IPS DF 6.9 (cell line): Measurements from ENCODE around the gene WDR86.

Experiments used
- DNase-seq: peaks from one replicate; pipeline ENCODE4 v3.0.0-alpha.2; 2013; ENCODE audit warnings: low read depth, low spot score
- H3K27ac ChIP-seq: one replicate; pipeline ENCODE4 v1.5.1; 2013; ENCODE audit warnings: low read length, control low read depth
- H3K27me3 ChIP-seq: 2 replicates; pipeline ENCODE4 v1.6.1; 2013; ENCODE audit warnings: mild to moderate bottlenecking, low read length; ENCODE audit not compliant: control insufficient read depth, insufficient read depth
- H3K36me3 ChIP-seq: 2 replicates; pipeline ENCODE4 v1.6.1; 2013; ENCODE audit warnings: low read length; ENCODE audit not compliant: control insufficient read depth, insufficient read depth
- H3K4me1 ChIP-seq: 2 replicates; pipeline ENCODE4 v1.6.1; 2013; ENCODE audit warnings: low read length; ENCODE audit not compliant: control insufficient read depth, insufficient read depth
- H3K4me3 ChIP-seq: 2 replicates; pipeline ENCODE4 v1.5.1; 2013; ENCODE audit warnings: mild to moderate bottlenecking, low read length
- H3K9me3 ChIP-seq: 2 replicates; pipeline ENCODE4 v1.6.1; 2013; ENCODE audit warnings: low read length, inconsistent platforms; ENCODE audit not compliant: control insufficient read depth, insufficient read depth
- WGBS: extraction: QIAGEN DNeasy Blood & Tissue Kit; methylation state at CpG from one replicate; pipeline ENCODE4 v1.1.7; 2013; ENCODE audit warnings: mixed read lengths, missing lambda C conversion rate; ENCODE audit not compliant: insufficient read length, insufficient coverage; 5-methylcytosine and 5-hydroxymethylcytosine counted together

The WDR86 gene

DNA sequence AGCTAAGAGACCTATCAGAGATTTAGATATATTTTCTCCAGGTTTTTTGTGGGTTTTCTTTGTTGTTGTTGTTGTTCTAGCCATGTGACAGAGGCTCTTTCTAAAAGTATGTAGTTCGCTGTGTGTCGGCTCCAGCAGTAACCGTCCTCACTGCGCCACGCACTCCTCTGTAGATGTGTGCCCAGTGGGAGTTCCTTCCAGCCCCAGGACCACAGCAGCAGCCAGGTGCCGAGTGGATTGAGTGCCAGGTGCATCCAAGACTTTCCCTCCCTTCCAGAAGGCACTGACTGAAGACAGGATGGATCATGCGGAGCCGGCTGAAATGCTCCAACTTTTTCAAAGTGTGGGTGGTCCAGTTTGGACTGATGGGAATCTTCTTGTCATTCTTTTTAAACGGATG, 31.8 kb downstream of the WDR86 start:
- Histone ChIP-seq H3K36me3 (0 out of 2 replicates have a peak, but pooled peaks cover 9% of the 10 kb centered on the region), H3K27me3 (peaks cover 5% of the 10 kb centered on the region; the same call in 1 of the 2 replicates), H3K27ac (no peak overlapping the region), H3K4me3 (no peak overlapping the region), H3K4me1 (peaks cover 2% of the 10 kb centered on the region; the same call in 1 of the 2 replicates), H3K9me3 (no peaks in the 10 kb centered on the region)
- no CpG with 5 or more reads among the region's 9 CpGs for WGBS
- no peak for DNase-seq

DNA sequence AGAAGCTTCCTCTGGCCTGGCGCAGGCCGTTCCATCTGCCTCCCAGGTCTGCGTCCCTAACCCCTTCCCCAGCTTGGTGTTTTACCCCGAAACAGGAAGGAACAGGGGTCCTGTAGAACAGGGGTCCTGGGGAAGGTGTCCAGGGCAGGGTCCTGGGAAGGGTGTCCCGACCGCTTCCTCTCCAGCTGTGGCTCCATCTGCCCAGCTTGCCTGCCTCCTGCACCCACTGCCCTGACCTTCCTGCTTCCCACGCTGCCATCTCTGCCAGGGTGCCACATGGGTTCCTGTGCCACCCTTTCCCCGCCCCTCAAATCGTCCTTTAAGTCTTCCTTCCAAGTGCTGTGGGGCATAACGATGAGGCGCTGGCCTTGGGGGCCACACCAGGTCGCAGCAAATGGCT, 32.4 kb downstream of the WDR86 start:
- no CpG with 5 or more reads among the region's 12 CpGs for WGBS
- Histone ChIP-seq H3K27me3 (peaks cover 2% of the 10 kb centered on the region; the same call in 1 of the 2 replicates), H3K36me3 (0 out of 2 replicates have a peak, but pooled peaks cover 9% of the 10 kb centered on the region), H3K27ac (no peak overlapping the region), H3K4me1 (peaks cover 5% of the 10 kb centered on the region), H3K4me3 (no peak overlapping the region), H3K9me3 (no peaks in the 10 kb centered on the region)
- no peak for DNase-seq

DNA sequence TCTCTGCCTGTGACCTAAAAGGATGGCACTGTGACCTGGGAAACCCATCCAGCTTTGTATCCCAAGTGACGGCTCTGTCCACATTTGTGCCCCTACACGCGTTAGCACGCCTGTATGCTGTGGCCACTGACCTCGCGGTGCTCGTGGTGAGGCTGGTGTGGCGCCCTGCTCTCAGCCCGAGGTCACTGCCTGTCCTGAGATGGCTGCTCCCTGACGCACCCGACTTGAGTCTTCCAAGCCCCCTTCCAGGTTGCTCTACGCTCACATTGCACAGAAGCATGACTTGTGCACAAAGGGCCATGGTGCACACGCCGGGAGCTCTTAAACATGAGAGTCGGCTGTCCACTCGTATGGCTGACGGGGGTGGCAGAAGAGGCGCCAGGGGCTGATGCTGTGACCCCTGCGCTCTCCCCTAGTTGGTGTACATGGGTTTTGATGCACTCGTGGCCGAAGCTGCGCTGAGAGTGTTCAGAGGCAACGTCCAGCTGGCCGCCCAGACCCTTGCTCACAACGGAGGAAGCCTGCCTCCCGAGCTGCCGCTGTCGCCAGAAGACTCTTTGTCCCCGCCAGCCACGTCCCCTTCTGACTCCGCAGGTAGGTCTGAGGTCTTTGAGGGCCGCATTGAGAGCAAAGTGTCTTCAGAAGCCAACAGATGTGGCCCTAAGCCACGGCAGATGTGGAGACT, 33.5 kb downstream of the WDR86 start:
- no peak overlapping the region for H3K27ac ChIP-seq
- DNase-seq, result no peak
- H3K9me3 ChIP-seq, result no peaks in the 10 kb centered on the region
- no peak overlapping the region for H3K4me3 ChIP-seq
- H3K4me1 ChIP-seq, result peaks cover 5% of the 10 kb centered on the region
- H3K27me3 ChIP-seq, result no peaks in the 10 kb centered on the region
- no CpG with 5 or more reads among the region's 33 CpGs for WGBS
- 0 out of 2 replicates have a peak, but pooled peaks cover 9% of the 10 kb centered on the region for H3K36me3 ChIP-seq

DNA sequence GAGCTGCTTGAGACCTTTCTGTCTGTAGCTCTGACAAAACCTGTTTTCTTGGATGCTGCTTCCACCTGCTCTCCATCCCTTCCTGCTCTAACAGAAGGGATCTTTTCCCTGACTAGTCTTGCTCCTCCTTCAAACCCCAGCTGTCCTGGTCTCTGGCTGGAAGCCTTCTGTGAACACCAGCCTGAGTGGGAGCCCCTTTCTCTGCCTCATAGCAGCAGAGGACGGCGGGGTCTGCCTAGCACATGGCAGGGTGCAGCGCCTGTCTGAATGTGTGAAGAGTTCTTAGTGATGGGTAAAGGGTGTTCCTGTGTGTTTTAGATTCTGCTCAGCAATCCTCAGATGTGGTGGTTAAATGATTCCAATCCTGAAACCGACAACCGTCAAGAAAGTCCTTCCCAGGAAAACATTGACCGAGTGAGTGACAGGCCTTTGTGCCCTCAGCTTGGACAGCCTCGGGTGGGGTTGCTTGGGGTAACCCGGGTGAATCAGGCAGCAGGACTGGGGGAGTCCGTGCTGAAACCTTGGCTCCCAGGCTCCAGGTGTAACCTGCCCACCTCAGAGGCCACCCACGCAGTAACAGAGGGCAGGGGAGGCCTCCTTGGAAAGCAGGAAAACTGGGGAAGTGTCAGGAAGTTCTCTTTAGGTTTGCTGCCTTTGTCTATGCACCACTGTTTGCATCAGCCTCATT, 34.2 kb downstream of the WDR86 start:
- Histone ChIP-seq H3K4me3 (no peak overlapping the region), H3K9me3 (no peaks in the 10 kb centered on the region), H3K27ac (no peak overlapping the region), H3K4me1 (peaks cover 4% of the 10 kb centered on the region; the same call in 1 of the 2 replicates), H3K36me3 (0 out of 2 replicates have a peak, but pooled peaks cover 9% of the 10 kb centered on the region), H3K27me3 (no peaks in the 10 kb centered on the region)
- no CpG with 5 or more reads among the region's 10 CpGs for WGBS
- DNase-seq, result no peak

DNA sequence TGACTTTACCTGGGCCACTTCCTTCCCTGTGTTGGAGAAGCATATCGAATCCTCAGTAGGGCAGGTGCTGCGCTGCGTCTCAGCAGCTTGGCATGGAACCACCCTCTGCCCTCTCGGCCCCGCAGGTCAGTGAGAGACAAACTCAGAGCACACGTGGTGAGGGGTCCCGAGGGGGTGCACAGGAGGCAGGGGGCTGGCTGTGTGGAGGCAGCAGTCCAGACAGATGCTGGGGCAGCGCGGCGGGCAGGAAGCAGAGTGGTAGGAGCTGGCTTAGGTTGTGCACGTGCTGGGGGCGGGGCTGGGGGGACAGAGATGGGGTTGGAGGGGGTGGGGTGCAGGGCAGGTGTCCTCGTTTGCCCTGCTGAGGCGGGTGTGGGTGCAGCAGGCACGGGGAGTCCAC, 35.1 kb downstream of the WDR86 start:
- no peaks in the 10 kb centered on the region for H3K9me3 ChIP-seq
- no peak for DNase-seq
- WGBS, result no CpG with 5 or more reads among the region's 15 CpGs
- no peak overlapping the region for H3K27ac ChIP-seq
- H3K27me3 ChIP-seq, result no peaks in the 10 kb centered on the region
- H3K36me3 ChIP-seq, result 0 out of 2 replicates have a peak, but pooled peaks cover 9% of the 10 kb centered on the region
- H3K4me3 ChIP-seq, result no peak overlapping the region
- H3K4me1 ChIP-seq, result peaks cover 4% of the 10 kb centered on the region; the same call in 1 of the 2 replicates

DNA sequence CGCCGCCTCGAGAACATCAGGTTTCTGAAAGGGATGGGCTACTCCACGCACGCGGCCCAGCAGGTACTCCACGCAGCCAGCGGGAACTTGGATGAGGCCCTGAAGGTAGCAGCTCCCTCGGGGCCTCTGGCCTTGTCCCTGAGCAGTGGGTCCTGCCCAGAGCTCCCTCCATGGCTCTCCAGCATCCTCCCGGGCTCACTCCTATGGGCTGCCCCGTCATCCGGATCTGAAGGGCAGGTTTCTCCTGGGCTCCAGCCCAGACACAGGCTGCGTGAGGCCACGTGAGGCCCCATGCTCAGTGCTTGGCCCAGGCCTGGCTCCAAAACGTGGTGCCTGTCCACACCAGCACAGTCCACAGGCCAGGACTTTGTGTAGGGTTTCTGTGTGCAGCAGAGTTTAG, 35.7 kb downstream of the WDR86 start:
- WGBS, result no CpG with 5 or more reads among the region's 15 CpGs
- H3K4me1 ChIP-seq, result peaks cover 4% of the 10 kb centered on the region; the same call in 1 of the 2 replicates

GRCh38 chr7:151373599-151373998, 36.2 kb downstream of the WDR86 start:
- Histone ChIP-seq H3K4me1 (peaks cover 4% of the 10 kb centered on the region; the same call in 1 of the 2 replicates), H3K27me3 (no peaks in the 10 kb centered on the region), H3K36me3 (0 out of 2 replicates have a peak, but pooled peaks cover 8% of the 10 kb centered on the region), H3K9me3 (no peaks in the 10 kb centered on the region), H3K4me3 (no peak overlapping the region), H3K27ac (no peak overlapping the region)
- WGBS, result no CpG with 5 or more reads among the region's 13 CpGs
- no peak for DNase-seq

More for the DNA sequence above, 35.7 kb downstream of the WDR86 start:
- Histone ChIP-seq H3K36me3 (0 out of 2 replicates have a peak, but pooled peaks cover 9% of the 10 kb centered on the region), H3K9me3 (no peaks in the 10 kb centered on the region), H3K27me3 (no peaks in the 10 kb centered on the region), H3K4me3 (no peak overlapping the region), H3K27ac (no peak overlapping the region)
- no peak for DNase-seq

DNA sequence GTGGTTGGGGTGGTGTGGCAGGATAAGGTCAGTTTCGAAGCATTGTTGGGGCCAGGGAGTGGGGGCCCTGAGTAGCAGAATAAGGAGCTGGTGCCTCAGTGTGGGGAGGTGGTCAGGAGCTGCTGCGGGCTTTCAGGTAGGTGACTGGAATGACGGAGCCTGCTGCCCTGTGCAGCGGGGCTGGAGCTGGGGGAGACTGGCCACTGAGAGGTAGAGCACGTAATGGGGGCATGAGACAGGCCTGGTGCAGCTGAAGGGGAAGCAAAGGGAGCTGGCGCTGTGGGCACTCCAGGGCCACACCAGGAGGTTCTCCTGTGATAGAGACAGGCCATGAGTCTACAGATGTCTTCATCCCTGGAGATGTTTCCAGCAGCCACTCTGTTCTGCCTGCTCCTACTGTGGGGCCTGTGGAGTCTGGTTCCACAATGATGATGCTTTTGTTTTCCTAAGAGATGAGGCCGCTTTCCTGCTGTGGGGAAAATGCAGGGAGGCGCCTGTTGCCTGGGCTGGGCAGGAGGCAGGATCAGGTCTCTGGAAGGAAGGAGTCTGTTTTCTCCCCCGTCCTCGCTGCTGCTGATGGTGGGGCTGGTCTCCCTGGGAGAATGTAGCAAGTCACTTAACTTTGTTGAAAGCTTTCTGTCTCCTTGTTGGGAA, 37.1 kb downstream of the WDR86 start:
- no CpG with 5 or more reads among the region's 10 CpGs for WGBS
- Histone ChIP-seq H3K36me3 (0 out of 2 replicates have a peak, but pooled peaks cover 6% of the 10 kb centered on the region), H3K9me3 (no peaks in the 10 kb centered on the region), H3K27ac (no peak overlapping the region), H3K4me1 (peaks cover 4% of the 10 kb centered on the region; the same call in 1 of the 2 replicates), H3K27me3 (no peaks in the 10 kb centered on the region), H3K4me3 (no peak overlapping the region)
- no peak for DNase-seq

DNA sequence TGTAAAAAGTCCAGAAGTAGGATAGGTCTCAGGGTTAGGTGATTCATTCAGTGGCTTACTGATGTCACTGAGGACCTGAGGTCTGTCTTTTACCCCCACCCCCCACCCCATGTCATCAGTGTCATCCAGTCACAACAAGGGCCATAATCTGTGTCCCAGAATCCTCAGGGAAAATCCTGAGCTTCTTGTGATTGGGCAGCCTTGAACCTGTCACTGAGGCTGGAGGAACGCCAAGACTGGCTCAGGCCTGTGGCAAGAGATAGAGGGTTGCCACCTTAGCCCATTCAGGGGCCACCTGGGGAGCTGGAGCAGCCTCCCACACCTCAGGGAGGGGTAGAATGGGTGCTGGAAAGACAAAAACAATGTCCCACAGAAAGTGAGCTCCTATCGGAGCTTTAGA, 38.6 kb downstream of the WDR86 start:
- Histone ChIP-seq H3K9me3 (no peaks in the 10 kb centered on the region), H3K27me3 (no peaks in the 10 kb centered on the region), H3K27ac (no peak overlapping the region), H3K4me1 (peaks cover 4% of the 10 kb centered on the region; the same call in 1 of the 2 replicates), H3K4me3 (no peak overlapping the region), H3K36me3 (0 out of 2 replicates have a peak, but pooled peaks cover under 1% of the 10 kb centered on the region)
- DNase-seq, result no peak
- WGBS, result no CpG with 5 or more reads among the region's 2 CpGs

GRCh38 chr7:151368136-151368571, 41.7 kb downstream of the WDR86 start:
- peak; percentile 86 for DNase-seq
- H3K27me3 ChIP-seq, result no peaks in the 10 kb centered on the region
- H3K9me3 ChIP-seq, result no peaks in the 10 kb centered on the region
- WGBS, result no CpG with 5 or more reads among the region's 11 CpGs
- H3K36me3 ChIP-seq, result no peaks in the 10 kb centered on the region
- no peak overlapping the region for H3K4me3 ChIP-seq
- no peak overlapping the region for H3K27ac ChIP-seq
- H3K4me1 ChIP-seq, result peaks cover 4% of the 10 kb centered on the region; the same call in 1 of the 2 replicates
